HL-60 (cell line): Measurements from ENCODE around the gene CASP4.

ENCODE experiments used
- CTCF ChIP-seq: IDR thresholded peaks from one replicate; pipeline ENCODE4 v1.5.1; 2011; ENCODE audit warnings: low read length, control low read depth, inconsistent platforms; ENCODE audit not compliant: insufficient read depth
- GABPA ChIP-seq: IDR thresholded peaks from 2 replicates; pipeline ENCODE4 v1.6.1; 2012; ENCODE audit warnings: low read depth
- POLR2AphosphoS5 ChIP-seq: IDR thresholded peaks from 2 replicates; pipeline ENCODE4 v1.6.1; 2012; ENCODE audit warnings: low read depth
- REST ChIP-seq: IDR thresholded peaks from 2 replicates; pipeline ENCODE4 v1.6.1; 2012; ENCODE audit warnings: low read depth; ENCODE audit not compliant: insufficient replicate concordance

GRCh38 chr11:104997288-104997687 lies 28.9 kb upstream of the CASP4 start:
- TF ChIP-seq CTCF (no peak), POLR2AphosphoS5 (no peak), GABPA (no peak), REST (no peak)
